ENCODE measurements around the gene MYH6. TPM values are rescaled to one million over a fixed set of nuclear protein-coding genes. Genes with fewer than 3 reads are reported as not detected.

Gene MYH6
- total RNA-seq, 1 donor = not detected

DNA sequence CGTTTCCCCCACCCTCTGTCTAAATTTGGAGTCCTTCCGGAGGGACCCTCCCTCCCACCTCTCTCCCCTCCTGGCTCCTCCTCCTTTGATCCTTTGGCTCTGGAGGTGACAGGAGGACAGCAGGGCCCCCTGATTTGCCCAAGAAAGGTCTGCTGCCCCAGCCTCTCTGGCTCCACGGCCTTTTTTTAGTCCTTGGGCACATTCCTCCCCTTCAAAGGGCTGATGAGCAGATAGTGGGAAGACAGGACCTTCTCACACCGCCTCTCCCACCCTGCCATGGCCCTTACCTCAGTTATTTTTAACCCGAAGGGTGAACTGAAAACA is 196 bp upstream of the MYH6 start:
- Histone ChIP-seq H3K27ac (ENCODE audit: low read depth, low read length) (no peak overlapping the region), H2AFZ (ENCODE audit: low read length) (no peak overlapping the region), H3K27me3 (ENCODE audit: insufficient read depth, low read length) (peaks cover 3% of the 10 kb centered on the region), H3K4me2 (ENCODE audit: insufficient read depth, low read length) (no peak overlapping the region), H3K9me3 (ENCODE audit: low read depth, low read length) (no peaks in the 10 kb centered on the region), H3K36me3 (ENCODE audit: insufficient read depth, low read length) (no peaks in the 10 kb centered on the region), H3K79me2 (ENCODE audit: insufficient read depth, low read length) (no peaks in the 10 kb centered on the region), H4K20me1 (ENCODE audit: insufficient read depth, low read length) (no peaks in the 10 kb centered on the region), H3K4me3 (ENCODE audit: insufficient read depth, low read length) (no peak overlapping the region), H3K4me1 (ENCODE audit: insufficient read depth, low read length) (no peaks in the 10 kb centered on the region)
- peak; percentile 86 for DNase-seq (ENCODE audit: insufficient read length, low spot score, missing footprints)
- TF ChIP-seq, protein P1, sequence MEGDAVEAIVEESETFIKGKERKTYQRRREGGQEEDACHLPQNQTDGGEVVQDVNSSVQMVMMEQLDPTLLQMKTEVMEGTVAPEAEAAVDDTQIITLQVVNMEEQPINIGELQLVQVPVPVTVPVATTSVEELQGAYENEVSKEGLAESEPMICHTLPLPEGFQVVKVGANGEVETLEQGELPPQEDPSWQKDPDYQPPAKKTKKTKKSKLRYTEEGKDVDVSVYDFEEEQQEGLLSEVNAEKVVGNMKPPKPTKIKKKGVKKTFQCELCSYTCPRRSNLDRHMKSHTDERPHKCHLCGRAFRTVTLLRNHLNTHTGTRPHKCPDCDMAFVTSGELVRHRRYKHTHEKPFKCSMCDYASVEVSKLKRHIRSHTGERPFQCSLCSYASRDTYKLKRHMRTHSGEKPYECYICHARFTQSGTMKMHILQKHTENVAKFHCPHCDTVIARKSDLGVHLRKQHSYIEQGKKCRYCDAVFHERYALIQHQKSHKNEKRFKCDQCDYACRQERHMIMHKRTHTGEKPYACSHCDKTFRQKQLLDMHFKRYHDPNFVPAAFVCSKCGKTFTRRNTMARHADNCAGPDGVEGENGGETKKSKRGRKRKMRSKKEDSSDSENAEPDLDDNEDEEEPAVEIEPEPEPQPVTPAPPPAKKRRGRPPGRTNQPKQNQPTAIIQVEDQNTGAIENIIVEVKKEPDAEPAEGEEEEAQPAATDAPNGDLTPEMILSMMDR (IDR thresholded peaks at IDR 0.05; ENCODE audit: extremely low read depth, low read depth, low read length) = no peak

GRCh38 chr14:23406725-23407355 is 1.2 kb downstream of the MYH6 start:
- Histone ChIP-seq H3K4me2 (ENCODE audit: insufficient read depth, low read length) (no peak overlapping the region), H3K27me3 (ENCODE audit: insufficient read depth, low read length) (peaks cover 3% of the 10 kb centered on the region), H3K79me2 (ENCODE audit: insufficient read depth, low read length) (no peaks in the 10 kb centered on the region), H3K4me3 (ENCODE audit: insufficient read depth, low read length) (no peak overlapping the region), H2AFZ (ENCODE audit: low read length) (no peak overlapping the region), H3K9me3 (ENCODE audit: low read depth, low read length) (no peaks in the 10 kb centered on the region), H4K20me1 (ENCODE audit: insufficient read depth, low read length) (no peaks in the 10 kb centered on the region), H3K4me1 (ENCODE audit: insufficient read depth, low read length) (no peaks in the 10 kb centered on the region), H3K36me3 (ENCODE audit: insufficient read depth, low read length) (no peaks in the 10 kb centered on the region), H3K27ac (ENCODE audit: low read depth, low read length) (no peak overlapping the region)
- DNase-seq (ENCODE audit: insufficient read length, low spot score, missing footprints) = peak; percentile 69
- TF ChIP-seq, protein P1 (IDR thresholded peaks at IDR 0.05; ENCODE audit: extremely low read depth, low read depth, low read length) = no peak

DNA sequence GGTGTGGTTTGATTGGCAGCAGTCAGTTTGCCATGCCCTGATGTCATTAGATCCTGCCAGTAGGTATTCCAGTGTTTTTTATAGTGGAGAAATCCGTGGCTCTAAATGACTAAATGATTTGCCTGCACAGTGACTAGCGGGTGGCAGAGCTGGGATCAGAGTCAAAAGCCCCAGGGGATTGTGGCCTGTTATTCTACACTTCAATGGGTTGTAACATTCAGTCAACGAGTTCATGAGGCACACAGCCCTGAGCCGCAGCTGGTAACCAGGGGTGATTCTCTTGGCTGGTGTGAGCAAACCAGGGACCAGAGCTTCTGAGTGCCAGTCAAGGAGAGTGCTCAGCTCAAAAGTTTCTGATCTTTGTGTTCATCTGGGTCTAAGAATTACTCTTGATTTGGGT is 1.8 kb downstream of the MYH6 start:
- DNase-seq (ENCODE audit: insufficient read length, low spot score, missing footprints) = peak; percentile 85
- H2AFZ ChIP-seq (ENCODE audit: low read length) = no peak overlapping the region
- TF ChIP-seq, protein P1 (IDR thresholded peaks at IDR 0.05; ENCODE audit: extremely low read depth, low read depth, low read length) = no peak
- H4K20me1 ChIP-seq (ENCODE audit: insufficient read depth, low read length) = no peaks in the 10 kb centered on the region
- H3K4me3 ChIP-seq (ENCODE audit: insufficient read depth, low read length) = no peak overlapping the region
- no peak overlapping the region for H3K27ac ChIP-seq (ENCODE audit: low read depth, low read length)
- peaks cover 3% of the 10 kb centered on the region for H3K27me3 ChIP-seq (ENCODE audit: insufficient read depth, low read length)
- H3K9me3 ChIP-seq (ENCODE audit: low read depth, low read length) = no peaks in the 10 kb centered on the region
- H3K4me2 ChIP-seq (ENCODE audit: insufficient read depth, low read length) = no peak overlapping the region
- no peaks in the 10 kb centered on the region for H3K4me1 ChIP-seq (ENCODE audit: insufficient read depth, low read length)
- H3K79me2 ChIP-seq (ENCODE audit: insufficient read depth, low read length) = no peaks in the 10 kb centered on the region
- no peaks in the 10 kb centered on the region for H3K36me3 ChIP-seq (ENCODE audit: insufficient read depth, low read length)

DNA sequence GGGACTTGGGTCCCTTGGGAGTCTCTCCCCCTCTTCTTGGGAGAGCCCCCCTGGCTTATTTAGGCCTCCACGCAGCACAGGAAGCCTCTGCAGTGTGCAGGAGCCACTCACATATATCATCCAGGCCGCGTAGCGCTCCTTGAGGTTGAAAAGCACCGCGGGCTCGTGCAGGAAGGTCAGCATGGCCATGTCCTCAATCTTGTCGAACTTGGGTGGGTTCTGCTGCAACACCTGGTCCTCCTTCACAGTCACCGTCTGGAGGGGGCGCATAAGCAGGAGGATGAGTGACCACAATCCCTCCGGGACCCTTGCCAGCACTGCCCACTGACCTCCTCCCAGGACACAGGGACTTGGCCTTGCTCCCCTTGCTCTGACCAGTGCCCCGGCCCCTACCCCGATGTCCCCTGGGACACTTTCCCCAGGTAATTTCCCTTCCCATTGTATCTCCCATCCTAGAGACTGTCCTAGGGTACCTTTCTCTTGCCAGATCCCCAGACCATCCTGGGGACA is 2.5 kb downstream of the MYH6 start:
- no peaks in the 10 kb centered on the region for H3K4me1 ChIP-seq (ENCODE audit: insufficient read depth, low read length)
- no peak overlapping the region for H3K27ac ChIP-seq (ENCODE audit: low read depth, low read length)
- H2AFZ ChIP-seq (ENCODE audit: low read length) = no peak overlapping the region
- H3K4me2 ChIP-seq (ENCODE audit: insufficient read depth, low read length) = no peak overlapping the region
- no peaks in the 10 kb centered on the region for H3K9me3 ChIP-seq (ENCODE audit: low read depth, low read length)
- TF ChIP-seq, protein P1 (IDR thresholded peaks at IDR 0.05; ENCODE audit: extremely low read depth, low read depth, low read length) = no peak
- H3K4me3 ChIP-seq (ENCODE audit: insufficient read depth, low read length) = no peak overlapping the region
- H4K20me1 ChIP-seq (ENCODE audit: insufficient read depth, low read length) = no peaks in the 10 kb centered on the region
- H3K27me3 ChIP-seq (ENCODE audit: insufficient read depth, low read length) = peaks cover under 1% of the 10 kb centered on the region
- DNase-seq (ENCODE audit: insufficient read length, low spot score, missing footprints) = peak; percentile 62
- H3K36me3 ChIP-seq (ENCODE audit: insufficient read depth, low read length) = no peaks in the 10 kb centered on the region
- H3K79me2 ChIP-seq (ENCODE audit: insufficient read depth, low read length) = no peaks in the 10 kb centered on the region
